ENCODE data around the gene WDR27.
"Not testable (repeated sequence)": the region's sequence is repeated elsewhere in the genome, so short reads cannot be mapped to it uniquely, and the experiment has no call there.

Gene WDR27

DNA sequence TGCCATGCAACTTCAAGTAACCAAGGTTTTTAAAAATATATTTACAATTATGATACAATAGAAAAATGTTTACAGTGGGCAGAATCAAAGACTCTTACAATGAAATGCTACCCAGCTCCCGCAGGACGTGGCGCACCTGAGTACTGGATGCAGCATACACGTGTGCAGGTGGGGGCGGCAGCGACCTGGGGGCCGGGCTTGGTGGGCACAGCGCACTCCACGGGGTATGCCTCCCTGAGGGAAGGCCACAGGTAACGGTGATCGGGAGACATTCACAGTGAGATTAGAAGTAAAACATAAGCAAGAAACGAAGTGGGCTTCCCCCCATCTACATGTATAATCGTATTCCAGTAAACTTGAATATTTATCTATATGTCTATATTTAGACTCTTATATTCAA lies 54.2 kb downstream of the WDR27 start:
- in situ Hi-C loops (cut with MboI; ENCODE audit: low pct_unique_long_range_greater_than_20kb, low sequenced_read_pairs): no loop called here
- no peak for DNase-seq

DNA sequence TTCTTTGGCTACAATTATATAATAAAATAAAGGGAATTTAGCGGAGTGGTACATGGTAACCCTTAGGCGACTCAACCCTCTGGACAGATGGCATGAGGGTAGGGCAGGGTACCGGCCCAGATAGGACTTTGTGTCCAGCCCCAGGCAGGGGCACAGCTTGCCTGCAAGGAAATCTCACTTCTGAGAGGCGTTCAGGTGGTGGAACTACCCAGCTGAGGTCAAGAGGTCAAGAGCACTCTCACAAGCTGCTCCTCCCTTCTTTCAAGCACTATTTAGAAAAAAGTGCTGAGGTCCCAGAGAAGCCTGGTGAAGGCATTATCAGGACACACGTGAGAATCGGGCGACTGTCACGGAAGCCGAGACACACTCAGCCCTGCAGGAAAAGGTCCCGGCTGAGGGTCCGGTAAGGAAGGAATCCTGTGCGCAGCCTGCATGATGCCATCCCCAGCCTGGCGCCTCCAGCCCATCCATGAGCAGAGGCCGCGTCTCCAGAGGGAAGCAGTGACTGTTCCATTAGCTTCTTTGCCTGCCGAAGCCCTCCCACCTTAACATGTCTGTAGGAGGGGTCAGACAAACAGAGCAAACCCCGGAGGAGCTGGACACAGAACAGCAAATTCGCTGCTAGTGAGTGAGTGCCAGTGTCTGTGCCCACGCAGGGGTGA lies 54.8 kb downstream of the WDR27 start:
- DNase-seq: no peak
- in situ Hi-C loops (cut with MboI; ENCODE audit: low pct_unique_long_range_greater_than_20kb, low sequenced_read_pairs): no loop called here

DNA sequence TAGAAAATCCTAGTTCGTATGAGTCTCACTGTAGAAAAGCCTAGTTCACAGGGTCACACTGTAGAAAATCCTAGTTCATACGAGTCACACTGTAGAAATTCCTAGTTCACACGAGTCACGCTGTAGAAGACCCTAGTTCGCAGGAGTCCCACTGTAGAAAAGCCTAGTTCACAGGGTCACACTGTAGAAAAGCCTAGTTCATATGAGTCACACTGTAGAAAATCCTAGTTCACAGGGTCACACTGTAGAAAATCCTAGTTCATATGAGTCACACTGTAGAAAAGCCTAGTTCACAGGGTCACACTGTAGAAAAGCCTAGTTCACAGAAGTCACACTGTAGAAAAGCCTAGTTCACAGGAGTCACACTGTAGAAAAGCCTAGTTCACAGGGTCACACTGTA lies 56.4 kb downstream of the WDR27 start:
- in situ Hi-C loops (cut with MboI; ENCODE audit: low pct_unique_long_range_greater_than_20kb, low sequenced_read_pairs); DNase-seq: not testable (repeated sequence)

DNA sequence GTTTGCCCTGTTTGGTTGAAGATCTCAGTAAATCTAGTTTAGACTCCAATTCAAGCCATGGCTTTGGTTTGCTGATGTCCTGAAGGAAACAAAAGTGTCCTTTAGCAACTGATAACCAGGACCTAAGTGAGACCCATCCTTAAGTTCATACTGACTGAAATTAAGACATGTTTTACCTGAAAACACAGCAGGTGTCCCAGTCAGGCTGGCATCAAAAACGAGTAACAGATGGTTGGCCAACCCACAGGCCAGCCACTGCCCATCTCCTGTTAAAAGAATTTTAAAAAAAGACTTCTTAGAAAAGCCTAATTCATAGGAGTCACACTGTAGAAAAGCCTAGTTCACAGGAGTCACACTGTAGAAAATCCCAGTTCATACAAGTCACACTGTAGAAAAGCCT lies 58.3 kb downstream of the WDR27 start:
- in situ Hi-C loops (cut with MboI; ENCODE audit: low pct_unique_long_range_greater_than_20kb, low sequenced_read_pairs): no loop called here
- DNase-seq: no peak

DNA sequence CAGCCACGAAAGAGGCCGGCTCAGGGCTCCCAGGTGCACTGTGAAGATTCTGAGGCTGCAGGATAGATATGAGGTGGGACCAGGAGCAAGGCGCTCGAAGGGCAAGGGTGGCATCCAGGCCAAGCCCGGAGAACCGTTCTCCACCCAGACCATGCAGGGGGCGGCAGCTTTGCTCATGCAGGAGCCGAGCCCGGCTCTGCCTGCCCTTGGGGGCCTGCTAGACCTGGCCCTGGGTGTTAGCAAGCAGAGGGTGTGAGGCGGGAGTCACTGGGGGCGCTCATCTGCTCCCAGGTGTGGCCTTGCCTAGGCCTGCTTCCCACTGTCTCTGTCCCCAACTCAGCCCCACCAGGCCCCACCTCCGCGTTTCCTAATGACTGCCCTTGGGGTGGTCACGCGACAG lies 59.4 kb downstream of the WDR27 start:
- no peak for DNase-seq
- in situ Hi-C loops (cut with MboI; ENCODE audit: low pct_unique_long_range_greater_than_20kb, low sequenced_read_pairs): no loop called here

DNA sequence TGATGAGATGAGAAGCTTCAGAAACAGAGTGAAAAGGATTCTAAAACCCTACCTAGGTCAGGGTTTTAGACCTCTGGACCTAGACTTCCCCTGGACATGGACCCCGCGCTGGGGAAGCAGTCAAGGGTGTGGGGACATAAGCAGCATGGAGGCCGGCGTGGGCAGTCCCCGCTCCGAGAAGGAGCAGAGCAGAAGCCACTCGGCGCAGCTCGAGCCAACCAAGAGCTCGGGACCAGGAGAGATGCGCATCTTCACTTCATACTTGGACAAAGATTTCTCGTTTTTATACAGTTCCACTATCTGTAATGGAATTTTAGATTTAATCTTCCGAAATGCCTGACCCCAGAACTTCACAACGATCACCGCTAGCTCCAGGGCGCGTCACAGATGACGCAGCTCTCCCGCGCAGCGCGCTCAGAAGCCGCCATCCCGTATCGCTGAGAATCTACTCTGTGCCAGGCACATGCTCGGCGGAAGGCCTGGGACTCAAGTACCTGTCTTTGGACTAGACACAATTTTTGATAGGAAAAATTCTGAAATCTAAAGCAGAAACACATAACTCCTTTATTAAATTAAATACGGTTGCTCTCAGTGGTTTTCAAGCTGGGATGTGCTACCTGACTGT lies 60.3 kb downstream of the WDR27 start:
- no peak for DNase-seq
- in situ Hi-C loops (cut with MboI; ENCODE audit: low pct_unique_long_range_greater_than_20kb, low sequenced_read_pairs): no loop called here

DNA sequence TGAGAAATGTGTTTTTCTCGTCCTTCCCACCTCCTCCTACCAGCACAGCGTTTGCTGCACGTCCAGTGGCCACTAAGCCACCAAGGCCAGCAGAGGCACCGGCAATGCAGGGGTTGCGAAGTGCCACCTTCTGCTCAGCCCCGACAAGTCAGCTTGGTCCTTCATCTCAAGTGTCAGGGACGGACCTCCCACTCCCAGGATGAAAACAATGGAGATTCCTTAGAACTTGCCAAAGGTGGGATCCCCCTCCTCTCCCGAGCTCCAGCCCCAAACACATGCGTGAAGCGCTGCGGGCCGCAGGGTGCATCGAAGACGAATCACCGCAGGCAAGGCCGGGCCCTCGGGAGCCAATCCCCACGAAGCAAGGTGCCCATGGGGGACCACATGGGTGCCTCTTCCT lies 60.8 kb downstream of the WDR27 start:
- in situ Hi-C loops (cut with MboI; ENCODE audit: low pct_unique_long_range_greater_than_20kb, low sequenced_read_pairs): no loop called here
- no peak for DNase-seq

DNA sequence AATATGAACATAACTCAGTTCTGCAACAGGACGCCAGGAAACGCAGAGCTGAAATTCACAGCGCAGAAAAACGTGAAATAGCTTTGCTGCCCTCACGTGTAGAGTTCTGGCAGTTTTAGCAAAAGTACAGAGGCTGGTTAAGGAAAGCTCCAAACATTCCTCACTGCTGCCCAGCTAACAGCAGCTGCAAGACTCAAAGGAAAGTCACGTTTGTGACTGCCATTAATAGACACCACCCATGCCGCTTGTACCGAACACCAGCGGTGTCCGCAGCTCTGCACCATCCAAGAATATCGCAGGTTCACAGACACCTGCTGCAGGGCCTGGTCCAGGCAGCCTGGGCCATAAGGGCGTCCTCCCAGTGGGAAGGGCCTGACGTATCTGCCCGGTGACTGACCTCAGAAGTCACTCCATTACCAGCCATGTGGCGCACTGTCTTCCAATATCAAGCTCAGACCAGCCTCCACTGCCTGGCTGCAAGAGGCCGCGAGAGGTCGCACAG lies 61.4 kb downstream of the WDR27 start:
- no peak for DNase-seq
- in situ Hi-C loops (cut with MboI; ENCODE audit: low pct_unique_long_range_greater_than_20kb, low sequenced_read_pairs): no loop called here

DNA sequence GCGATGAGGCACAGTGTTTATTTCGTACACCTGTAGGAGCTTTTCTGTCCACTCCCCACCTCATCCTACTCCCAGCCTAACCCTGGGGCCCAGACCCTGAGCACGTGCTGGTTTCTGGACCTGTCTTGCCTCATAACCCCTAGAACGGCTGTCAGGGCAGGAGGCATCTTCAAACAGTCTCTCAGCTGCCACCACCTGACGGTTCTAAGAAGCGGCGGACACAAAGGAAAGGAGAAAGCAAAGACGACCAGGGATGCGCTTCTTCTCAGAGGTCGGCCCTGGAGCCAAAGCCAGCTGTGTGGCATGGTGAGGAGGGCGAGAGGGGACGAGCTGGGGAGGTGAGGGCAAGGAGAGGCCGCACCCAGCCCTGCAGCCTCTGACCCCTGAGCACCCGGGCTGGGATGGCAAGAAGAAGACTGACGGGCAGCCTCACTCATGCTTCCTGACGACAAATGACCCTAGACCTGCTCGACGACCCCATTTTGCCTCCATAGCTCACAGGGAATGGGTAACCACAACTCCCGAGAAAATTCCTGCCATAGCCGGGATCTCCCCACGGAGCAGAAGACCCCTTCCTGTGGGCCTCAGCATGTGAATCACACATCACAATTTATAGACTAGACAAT lies 62.1 kb downstream of the WDR27 start:
- in situ Hi-C loops (cut with MboI; ENCODE audit: low pct_unique_long_range_greater_than_20kb, low sequenced_read_pairs): no loop called here

DNA sequence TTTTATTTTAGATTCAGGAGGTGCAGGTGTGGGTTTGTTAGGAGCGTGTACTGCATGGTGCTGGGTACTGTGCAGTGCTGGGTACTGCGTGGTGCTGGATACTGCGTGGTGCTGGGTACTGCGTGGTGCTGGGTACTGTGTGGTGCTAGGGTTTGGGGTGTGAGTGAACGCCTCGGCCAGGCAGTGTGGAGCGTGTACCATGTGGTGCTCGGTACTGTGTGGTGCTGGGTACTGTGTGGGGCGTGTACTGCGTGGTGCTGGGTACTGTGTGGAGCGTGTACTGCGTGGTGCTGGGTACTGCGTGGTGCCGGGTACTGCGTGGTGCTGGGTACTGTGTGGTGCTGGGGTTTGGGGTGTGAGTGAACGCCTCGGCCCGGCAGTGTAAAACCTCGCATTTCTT lies 62.9 kb downstream of the WDR27 start:
- no peak for DNase-seq
- in situ Hi-C loops (cut with MboI; ENCODE audit: low pct_unique_long_range_greater_than_20kb, low sequenced_read_pairs): no loop called here

More for the DNA sequence above, 62.1 kb downstream of the WDR27 start:
- no peak for DNase-seq

DNA sequence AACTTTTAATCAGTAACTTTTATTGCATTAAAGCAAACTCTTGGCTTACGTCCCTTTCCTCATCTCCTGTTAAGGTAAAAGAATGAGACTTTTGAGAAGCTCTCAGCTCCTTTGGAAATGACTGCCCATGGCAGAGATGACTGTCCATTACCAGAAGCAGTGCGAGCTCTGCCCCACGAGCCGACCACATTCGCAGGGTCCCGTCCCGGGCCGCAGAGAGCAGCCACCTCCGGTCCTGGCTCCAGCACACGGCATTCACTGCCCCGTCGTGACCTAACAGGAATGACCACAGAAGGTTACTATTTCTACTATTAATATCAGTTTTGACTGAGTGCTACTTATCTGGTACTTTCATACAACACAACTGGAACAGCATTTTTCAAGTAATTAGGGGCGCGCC lies 63.4 kb downstream of the WDR27 start:
- no peak for DNase-seq
- in situ Hi-C loops (cut with MboI; ENCODE audit: low pct_unique_long_range_greater_than_20kb, low sequenced_read_pairs): no loop called here

DNA sequence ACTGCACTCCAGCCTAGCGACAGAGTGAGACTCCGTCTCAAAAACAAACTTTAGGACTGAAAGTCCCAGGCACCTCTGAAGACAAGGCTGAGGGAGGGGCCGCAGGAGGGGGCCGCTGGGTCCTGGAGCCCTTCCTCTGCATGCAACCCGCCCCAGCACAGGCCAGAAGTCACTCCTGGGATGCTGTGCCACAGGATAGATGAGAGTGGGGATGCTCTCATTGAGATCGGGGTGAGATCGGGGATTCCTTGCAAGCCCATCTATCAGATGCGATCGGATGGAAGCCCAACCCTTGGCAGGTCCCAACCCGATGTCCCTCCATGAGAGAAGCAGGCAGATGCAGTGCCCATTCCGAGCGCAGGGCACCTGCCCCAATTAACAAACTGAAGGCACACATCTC lies 66.5 kb downstream of the WDR27 start:
- DNase-seq: no peak
- in situ Hi-C loops (cut with MboI; ENCODE audit: low pct_unique_long_range_greater_than_20kb, low sequenced_read_pairs): no loop called here

DNA sequence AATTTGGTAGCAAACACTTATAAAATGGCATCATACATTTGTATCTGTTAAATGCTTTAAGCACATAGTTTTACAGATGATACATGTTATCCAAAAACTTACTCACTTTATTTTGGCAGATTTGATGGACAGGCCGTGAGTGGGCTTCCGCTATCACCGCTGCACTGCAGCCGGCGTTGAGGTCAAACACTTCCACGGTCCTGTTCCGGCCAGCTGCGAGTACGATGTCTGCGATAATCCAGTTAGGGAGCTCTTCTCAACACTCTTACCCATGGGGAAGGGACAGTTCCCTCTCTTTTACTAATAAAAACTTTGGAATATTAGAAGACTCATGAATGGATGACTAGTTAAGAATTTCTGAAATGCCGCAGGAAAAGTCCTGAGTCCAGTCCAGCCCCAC lies 69.0 kb downstream of the WDR27 start:
- in situ Hi-C loops (cut with MboI; ENCODE audit: low pct_unique_long_range_greater_than_20kb, low sequenced_read_pairs): no loop called here
- no peak for DNase-seq

DNA sequence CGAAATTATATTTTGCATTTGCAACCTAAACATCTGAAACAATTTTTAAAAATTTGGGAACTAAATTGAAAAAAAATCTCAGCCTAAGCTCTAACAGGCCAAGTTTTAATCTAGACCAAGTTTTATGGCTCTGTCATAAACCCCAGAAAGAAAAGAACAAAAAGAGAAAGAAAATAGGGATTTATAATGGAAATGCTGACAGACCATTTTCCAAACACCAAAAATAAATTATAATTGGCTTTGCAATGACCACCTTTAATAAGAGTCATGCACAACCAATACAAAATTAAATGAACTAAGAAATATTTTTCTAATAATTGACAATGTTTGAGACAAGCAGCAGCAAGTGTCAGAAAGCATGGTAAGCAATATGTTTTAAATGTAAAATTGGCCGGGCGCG lies 72.6 kb downstream of the WDR27 start:
- in situ Hi-C loops (cut with MboI; ENCODE audit: low pct_unique_long_range_greater_than_20kb, low sequenced_read_pairs): no loop called here
- DNase-seq: no peak

DNA sequence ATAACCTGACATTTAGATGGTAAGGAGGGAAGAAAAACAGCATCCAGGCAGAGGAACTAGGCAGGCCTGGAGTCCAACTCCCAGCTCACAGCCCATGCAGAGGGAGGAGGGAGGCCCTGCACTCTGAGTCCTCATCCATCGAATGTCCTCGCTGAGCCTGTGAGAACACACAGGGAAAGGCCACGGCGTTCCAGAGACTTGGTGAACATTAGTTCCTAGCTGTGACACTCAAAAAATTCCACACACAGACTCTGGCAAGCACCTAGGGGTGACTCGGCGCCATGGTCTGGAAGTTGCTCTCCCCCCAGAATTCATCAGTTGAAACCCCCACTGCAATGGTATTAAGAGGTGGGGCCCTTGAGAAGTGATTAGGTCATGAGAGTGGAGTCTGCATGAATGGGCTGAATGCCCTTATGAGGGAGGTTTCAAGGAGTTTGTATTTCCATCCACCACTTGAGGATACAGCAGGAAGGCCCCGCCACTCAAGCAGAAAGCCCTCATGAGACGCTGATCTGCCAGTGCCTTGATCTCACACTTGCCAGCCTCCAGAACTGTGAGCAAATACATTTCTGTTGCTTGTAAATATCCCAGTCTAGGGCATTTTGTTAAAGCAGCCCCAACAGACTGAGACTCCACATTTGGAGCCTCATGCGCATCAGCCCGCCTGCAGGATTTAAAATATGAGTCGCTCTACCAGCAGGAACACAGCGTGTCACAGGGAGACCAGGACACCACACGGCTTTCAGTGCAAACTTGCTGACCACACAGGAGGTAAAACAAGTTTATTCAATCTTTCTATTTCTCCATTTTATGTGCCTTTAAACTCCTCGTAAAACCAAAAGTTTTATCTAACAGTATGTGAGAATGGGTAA lies 73.9 kb downstream of the WDR27 start:
- DNase-seq: no peak
- in situ Hi-C loops (cut with MboI; ENCODE audit: low pct_unique_long_range_greater_than_20kb, low sequenced_read_pairs): no loop called here

DNA sequence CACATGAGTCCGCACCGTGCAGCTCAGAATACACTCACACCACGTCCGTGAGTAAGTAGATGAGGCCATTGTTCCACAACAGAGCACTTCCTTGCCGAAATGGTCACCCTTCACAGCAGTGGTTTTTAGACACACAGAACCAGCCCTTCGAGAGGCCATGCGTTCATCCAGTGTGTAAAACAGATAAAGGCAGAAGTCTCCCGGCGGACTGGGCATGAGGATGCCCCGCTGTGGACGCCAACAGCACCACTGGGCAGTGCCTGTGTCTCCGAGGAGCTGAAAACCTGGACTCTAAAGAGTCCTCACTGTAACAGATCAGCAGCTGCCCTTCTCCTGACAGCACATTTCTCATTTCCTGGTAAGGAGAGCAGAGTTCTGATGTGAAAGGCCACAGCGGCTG lies 75.2 kb downstream of the WDR27 start:
- in situ Hi-C loops (cut with MboI; ENCODE audit: low pct_unique_long_range_greater_than_20kb, low sequenced_read_pairs): no loop called here
- no peak for DNase-seq

DNA sequence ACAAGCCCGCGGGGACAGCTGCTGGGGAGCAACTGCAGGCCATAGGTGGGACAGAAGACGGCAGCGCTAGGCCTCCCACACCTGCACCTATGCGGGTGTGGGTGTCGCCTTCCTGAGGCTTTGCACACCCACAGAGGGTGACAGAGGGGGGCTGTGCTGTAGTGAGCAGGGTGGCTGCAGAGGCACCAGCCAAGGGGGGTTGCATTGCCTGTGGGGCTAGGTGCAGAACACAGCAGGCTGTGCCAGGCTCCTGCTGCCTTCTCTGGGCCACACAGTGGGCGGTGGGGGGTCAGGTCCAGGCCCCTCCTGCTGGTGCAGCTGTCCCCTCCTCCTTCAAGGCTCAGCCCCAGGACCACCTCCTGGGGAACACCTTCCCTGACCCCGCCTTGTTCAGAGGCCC lies 75.7 kb downstream of the WDR27 start:
- in situ Hi-C loops (cut with MboI; ENCODE audit: low pct_unique_long_range_greater_than_20kb, low sequenced_read_pairs): no loop called here

DNA sequence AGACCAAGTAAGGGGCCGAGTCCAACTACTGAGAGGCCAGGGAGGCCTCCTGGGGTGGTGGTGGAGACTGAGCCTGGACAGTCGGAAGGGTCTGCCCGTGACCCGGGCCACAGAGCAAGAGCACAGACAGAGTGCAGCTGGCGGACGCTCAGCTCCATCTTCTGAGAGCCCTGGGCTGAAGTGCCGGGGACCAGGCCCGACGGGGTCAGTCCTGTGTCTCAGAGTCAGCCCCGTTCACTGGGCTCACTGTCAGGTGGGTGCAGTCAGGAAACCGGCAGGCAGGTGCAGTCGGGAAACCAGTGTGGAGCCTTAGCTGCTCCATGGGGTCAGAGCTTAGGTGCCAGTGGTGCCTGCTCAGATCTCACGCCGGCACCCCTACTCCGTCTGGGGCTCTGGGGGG lies 76.5 kb downstream of the WDR27 start:
- in situ Hi-C loops (cut with MboI; ENCODE audit: low pct_unique_long_range_greater_than_20kb, low sequenced_read_pairs): no loop called here

More for the DNA sequence above, 75.7 kb downstream of the WDR27 start:
- DNase-seq: no peak

DNA sequence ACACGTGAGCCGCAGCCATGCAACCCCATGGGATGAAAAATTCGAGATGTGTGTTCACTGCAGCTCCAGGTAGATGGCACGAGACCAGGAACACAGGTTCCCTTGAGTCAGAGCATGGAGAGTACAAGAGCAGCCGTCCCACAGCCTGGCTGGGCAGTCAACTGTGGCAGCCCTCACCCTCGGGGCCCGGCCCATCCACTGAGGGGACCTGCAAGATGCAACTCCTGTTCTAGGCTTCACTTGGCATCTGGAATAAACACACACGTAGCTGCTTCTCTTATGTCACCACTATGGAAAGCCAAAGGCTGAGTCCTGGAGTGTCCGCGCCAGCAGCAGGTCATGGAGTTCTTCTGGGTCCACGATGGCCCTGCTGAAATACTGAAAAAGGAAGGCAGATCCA lies 77.0 kb downstream of the WDR27 start:
- no peak for DNase-seq
- in situ Hi-C loops (cut with MboI; ENCODE audit: low pct_unique_long_range_greater_than_20kb, low sequenced_read_pairs): no loop called here

More for the DNA sequence above, 76.5 kb downstream of the WDR27 start:
- no peak for DNase-seq

DNA sequence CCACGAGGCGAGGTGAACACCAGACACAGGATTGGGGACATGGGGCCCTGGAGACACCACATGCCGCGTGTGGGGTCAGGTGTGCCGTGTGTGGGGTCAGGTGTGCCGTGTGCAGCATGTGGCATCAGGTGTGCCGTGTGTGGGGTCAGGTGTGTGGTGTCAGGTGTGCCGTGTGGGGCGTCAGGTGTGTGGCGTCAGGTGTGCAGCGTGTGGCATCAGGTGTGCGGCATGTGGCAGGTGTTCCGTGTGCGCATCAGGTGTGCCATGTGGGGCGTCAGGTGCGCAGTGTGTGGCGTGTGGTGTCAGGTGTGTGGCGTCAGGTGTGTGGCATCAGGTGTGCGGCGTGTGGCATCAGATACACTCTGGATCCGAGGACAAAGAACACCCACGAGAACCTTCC lies 77.9 kb downstream of the WDR27 start:
- DNase-seq: no peak
- in situ Hi-C loops (cut with MboI; ENCODE audit: low pct_unique_long_range_greater_than_20kb, low sequenced_read_pairs): no loop called here
